ENCODE measurements around the gene ZNF318. TPM values are rescaled to one million over a fixed set of nuclear protein-coding genes. Genes with fewer than 3 reads are reported as not detected.

ZNF318 gene
- total and polyA plus RNA-seq, 10 donors, result 8.6 to 56.9 (median 33.1) TPM

DNA sequence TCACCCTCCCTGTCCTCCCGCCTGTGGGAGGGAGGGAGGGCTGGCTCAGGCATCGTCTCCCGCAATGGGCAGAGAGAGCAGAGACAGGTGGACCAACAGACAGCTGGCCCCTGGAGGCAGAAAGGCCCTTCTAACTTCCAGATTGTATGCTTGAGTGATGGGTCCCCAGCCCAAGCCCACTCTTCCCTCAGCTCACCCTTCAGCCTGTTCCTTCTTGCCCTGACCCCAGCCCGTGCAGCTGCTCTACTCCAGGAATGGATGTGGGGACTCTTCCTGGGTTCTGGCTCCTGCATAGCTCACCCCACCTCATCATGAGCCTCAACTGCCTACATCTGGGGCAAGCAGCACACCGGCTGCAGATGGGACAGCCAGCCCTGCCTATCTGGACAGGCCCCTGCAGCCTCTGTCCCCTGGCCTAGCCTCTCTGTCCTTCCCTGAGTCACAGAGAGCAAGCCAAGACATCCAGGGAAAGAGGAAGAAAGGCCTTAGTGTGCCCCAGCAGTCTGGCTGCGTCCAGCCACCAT lies 82.9 kb downstream of the ZNF318 start:
- WGBS, 5 donors, result 84 to 92% (median 87%) methylated on average over 3 to 6 of the region's 6 CpGs
- Histone ChIP-seq H3K4me3 (no peak overlapping the region), H3K27ac (no peak overlapping the region), H3K4me1 (peaks cover 0 to 16% (median 5%) of the 10 kb centered on the region in 6 donors), H3K9me3 (no peaks in the 10 kb centered on the region), H3K36me3 (no peaks in the 10 kb centered on the region), H3K27me3 (replicated peaks in 1 of 7) (peaks cover 0 to 53% (median 29%) of the 10 kb centered on the region in 7 donors)
- intact Hi-C loops (cut with DNase I; ENCODE audit: low total_unique reads), result no loop called here
- TF ChIP-seq POLR2A (IDR thresholded peaks at IDR 0.05) (no peak), POLR2AphosphoS5 (IDR thresholded peaks at IDR 0.05) (no peak)
- TF ChIP-seq, protein P1, sequence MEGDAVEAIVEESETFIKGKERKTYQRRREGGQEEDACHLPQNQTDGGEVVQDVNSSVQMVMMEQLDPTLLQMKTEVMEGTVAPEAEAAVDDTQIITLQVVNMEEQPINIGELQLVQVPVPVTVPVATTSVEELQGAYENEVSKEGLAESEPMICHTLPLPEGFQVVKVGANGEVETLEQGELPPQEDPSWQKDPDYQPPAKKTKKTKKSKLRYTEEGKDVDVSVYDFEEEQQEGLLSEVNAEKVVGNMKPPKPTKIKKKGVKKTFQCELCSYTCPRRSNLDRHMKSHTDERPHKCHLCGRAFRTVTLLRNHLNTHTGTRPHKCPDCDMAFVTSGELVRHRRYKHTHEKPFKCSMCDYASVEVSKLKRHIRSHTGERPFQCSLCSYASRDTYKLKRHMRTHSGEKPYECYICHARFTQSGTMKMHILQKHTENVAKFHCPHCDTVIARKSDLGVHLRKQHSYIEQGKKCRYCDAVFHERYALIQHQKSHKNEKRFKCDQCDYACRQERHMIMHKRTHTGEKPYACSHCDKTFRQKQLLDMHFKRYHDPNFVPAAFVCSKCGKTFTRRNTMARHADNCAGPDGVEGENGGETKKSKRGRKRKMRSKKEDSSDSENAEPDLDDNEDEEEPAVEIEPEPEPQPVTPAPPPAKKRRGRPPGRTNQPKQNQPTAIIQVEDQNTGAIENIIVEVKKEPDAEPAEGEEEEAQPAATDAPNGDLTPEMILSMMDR (IDR thresholded peaks at IDR 0.05 in 8 of 11, conservative IDR thresholded peaks at IDR 0.05 in 3 of 11), result no peak
- no peak for DNase-seq

Small RNA genes lying within 50 kb of the gene (small RNA-seq; reads per million reads assigned to genes)
- 0 reads per million in 4 donors for gene AL590383.1
- gene RPL12P47, result 0 reads per million in 4 donors

Other genes with a start within 250 kb of the ZNF318 start
- gene SRF, start 198.4 kb downstream of the ZNF318 start, total RNA-seq, result 10 to 100 TPM; 23.5 to 45.6 (median 29.6) TPM
- gene SRF, start 198.4 kb downstream of the ZNF318 start, polyA plus RNA-seq, result 10 to 100 TPM; 11.6 to 25.3 (median 14.3) TPM
- gene CUL9, start 187.5 kb downstream of the ZNF318 start, total RNA-seq, result 10 to 100 TPM; 54.0 to 81.5 (median 68.5) TPM
- gene CUL9, start 187.5 kb downstream of the ZNF318 start, polyA plus RNA-seq, result 100 to 1,000 TPM in 2 of 3 donors, 10 to 100 TPM in 1; 50.4 to 145 (median 113) TPM
- 10 to 100 TPM; 33.2 to 94.8 (median 54.0) TPM for gene DNPH1, start 140.2 kb downstream of the ZNF318 start, total RNA-seq
- gene DNPH1, start 140.2 kb downstream of the ZNF318 start, polyA plus RNA-seq, result 100 to 1,000 TPM; 126 to 201 (median 153) TPM
- gene TTBK1, start 126.2 kb downstream of the ZNF318 start, total RNA-seq, result under 1 TPM in 6 of 7 donors, not detected in 1; 0.07 to 0.32 (median 0.11) TPM
- gene TTBK1, start 126.2 kb downstream of the ZNF318 start, polyA plus RNA-seq, result under 1 TPM; 0.05 to 0.19 (median 0.07) TPM
- gene SLC22A7, start 71.4 kb downstream of the ZNF318 start, total RNA-seq, result not detected
- gene SLC22A7, start 71.4 kb downstream of the ZNF318 start, polyA plus RNA-seq, result not detected
- gene CRIP3, start 60.8 kb downstream of the ZNF318 start, total RNA-seq, result 10 to 100 TPM in 1 of 7 donors, 1 to 10 TPM in 6; 6.4 to 11.6 (median 7.1) TPM
- 10 to 100 TPM; 15.1 to 36.5 (median 35.8) TPM for gene CRIP3, start 60.8 kb downstream of the ZNF318 start, polyA plus RNA-seq
- 10 to 100 TPM; 19.4 to 52.6 (median 35.0) TPM for gene ABCC10, start 57.9 kb upstream of the ZNF318 start, total RNA-seq
- gene ABCC10, start 57.9 kb upstream of the ZNF318 start, polyA plus RNA-seq, result 10 to 100 TPM; 13.1 to 28.6 (median 28.5) TPM
- gene DLK2, start 85.9 kb upstream of the ZNF318 start, total RNA-seq, result under 1 TPM in 5 of 7 donors, not detected in 2; 0.38 to 0.68 (median 0.54) TPM
- gene DLK2, start 85.9 kb upstream of the ZNF318 start, polyA plus RNA-seq, result under 1 TPM; 0.12 to 0.26 (median 0.17) TPM
- gene TJAP1, start 107.9 kb upstream of the ZNF318 start, total RNA-seq, result 10 to 100 TPM; 32.1 to 40.0 (median 37.7) TPM
- gene TJAP1, start 107.9 kb upstream of the ZNF318 start, polyA plus RNA-seq, result 10 to 100 TPM; 13.5 to 32.1 (median 27.4) TPM
- gene LRRC73, start 140.7 kb upstream of the ZNF318 start, total RNA-seq, result 1 to 10 TPM in 2 of 7 donors, under 1 TPM in 5; 0.54 to 1.3 (median 0.76) TPM
- gene LRRC73, start 140.7 kb upstream of the ZNF318 start, polyA plus RNA-seq, result under 1 TPM; 0.11 to 0.19 (median 0.11) TPM
- 10 to 100 TPM; 57.0 to 80.1 (median 71.1) TPM for gene YIPF3, start 147.3 kb upstream of the ZNF318 start, total RNA-seq
- 10 to 100 TPM; 38.0 to 49.9 (median 38.4) TPM for gene YIPF3, start 147.3 kb upstream of the ZNF318 start, polyA plus RNA-seq
- gene POLR1C, start 147.4 kb upstream of the ZNF318 start, total RNA-seq, result 10 to 100 TPM; 24.1 to 32.6 (median 28.1) TPM
- gene POLR1C, start 147.4 kb upstream of the ZNF318 start, polyA plus RNA-seq, result 10 to 100 TPM; 27.9 to 30.1 (median 29.1) TPM
- 10 to 100 TPM; 20.4 to 33.1 (median 24.8) TPM for gene XPO5, start 206.4 kb upstream of the ZNF318 start, total RNA-seq
- 1 to 10 TPM; 7.1 to 9.4 (median 8.2) TPM for gene XPO5, start 206.4 kb upstream of the ZNF318 start, polyA plus RNA-seq
- gene POLH, start 206.5 kb upstream of the ZNF318 start, total RNA-seq, result 10 to 100 TPM; 10.5 to 23.0 (median 12.9) TPM
- 1 to 10 TPM; 4.1 to 5.2 (median 4.4) TPM for gene POLH, start 206.5 kb upstream of the ZNF318 start, polyA plus RNA-seq

Measured in spleen (tissue), 11 donors.